Myocyte (in vitro differentiated cells): ENCODE data around the gene NYAP2. TPM values are rescaled to one million over a fixed set of nuclear protein-coding genes. Genes with fewer than 3 reads are reported as not detected.

ENCODE experiments used
- DNase-seq: peaks from one replicate; pipeline ENCODE4 v3.0.0-alpha.2; 2012; ENCODE audit warnings: low read depth
- total RNA-seq: library from RNA; depleted of rRNA; stranded (reverse); fragments of >200 nt; gene quantifications from 2 replicates; pipeline ENCODE4 v1.2.3, GENCODE V29; 2014

Gene NYAP2
- total RNA-seq, 1 donor from 2014 or later, result 0.05 TPM

DNA sequence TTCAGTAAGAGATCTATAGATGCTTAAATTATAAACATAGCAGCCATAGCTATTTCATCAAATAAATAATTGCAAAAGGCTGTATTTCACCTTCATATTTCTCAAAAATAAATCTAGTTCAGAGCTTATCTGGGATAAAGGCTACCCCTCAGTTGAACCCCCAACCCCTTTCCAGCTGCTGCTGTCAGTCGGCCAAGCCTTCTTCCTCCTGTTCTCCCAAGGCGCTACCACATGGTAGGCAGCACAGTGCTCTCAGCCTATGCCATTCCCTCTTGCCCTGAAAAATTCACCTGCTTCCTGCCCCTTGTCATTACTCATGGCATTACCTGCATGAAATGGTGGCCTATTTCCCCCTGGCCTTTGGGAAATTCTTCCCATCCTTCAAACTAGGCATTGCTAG is 136.5 kb downstream of the NYAP2 start:
- DNase-seq, result no peak

DNA sequence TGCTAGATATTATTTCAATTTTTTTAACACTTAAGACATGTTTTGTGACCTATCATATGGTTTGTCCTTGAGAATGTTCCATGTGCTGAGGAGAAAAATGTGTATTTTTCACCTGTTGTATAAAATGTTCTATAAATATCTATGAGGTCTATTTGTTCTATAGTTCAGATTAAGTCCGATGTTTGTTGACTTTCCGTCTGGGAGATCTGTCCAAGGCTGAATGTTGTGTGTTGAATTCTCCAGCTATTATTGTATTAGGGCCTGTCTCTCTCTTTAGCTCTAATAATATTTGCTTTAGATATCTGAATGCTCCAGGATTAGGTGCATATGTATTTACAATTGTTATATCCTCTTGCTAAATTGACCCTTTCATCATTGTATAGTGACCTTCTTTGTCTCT is 144.1 kb downstream of the NYAP2 start:
- no peak for DNase-seq

DNA sequence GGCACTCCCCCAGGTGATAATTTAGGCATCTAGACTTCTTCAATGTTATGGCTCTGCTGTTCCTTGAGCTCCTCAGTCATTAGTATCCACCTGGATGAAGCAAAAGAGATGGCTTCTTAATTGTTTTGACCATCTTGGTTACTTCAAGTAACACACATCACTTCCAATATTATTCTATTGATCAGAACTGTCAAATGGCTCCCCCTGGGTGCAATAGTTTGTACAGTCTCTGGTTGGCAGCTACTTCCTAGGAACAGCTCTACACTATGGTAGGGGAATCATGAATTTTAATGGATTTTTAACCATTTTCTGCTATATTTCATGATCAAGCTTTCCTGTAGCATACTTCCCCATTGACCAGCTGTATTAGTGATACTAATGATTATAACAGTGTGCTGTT is 157.0 kb downstream of the NYAP2 start:
- no peak for DNase-seq

DNA sequence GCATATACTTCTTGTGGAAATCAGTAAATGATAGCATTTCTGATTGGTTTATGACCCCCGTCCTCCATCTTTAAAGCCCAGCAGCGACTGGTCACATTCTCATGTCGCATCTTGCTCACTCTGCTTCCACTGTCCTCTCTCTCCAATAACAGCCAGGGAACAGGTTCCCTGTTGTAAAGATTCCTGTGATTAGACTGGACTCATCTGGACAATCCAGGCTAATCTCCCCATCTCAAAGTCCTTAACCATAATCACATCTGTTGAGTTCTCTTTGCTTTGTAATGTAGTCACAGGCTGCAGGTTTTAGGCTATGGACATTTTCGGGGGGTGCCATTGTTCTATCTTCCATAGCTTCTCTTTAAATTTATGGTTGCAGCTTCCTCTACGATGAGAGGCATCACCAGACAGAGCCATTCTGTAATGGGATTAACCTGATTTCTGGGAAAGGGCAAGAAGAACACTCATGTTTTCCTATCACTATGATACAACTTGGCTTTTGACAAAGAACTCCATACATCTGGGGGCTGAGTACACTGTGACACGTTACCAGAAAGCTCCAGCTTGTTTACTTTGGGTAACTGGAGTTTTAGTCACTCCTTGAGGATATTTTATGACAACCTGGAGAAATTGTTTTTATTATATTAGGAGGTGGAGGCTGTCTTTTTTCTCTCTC is 159.0 kb downstream of the NYAP2 start:
- no peak for DNase-seq

DNA sequence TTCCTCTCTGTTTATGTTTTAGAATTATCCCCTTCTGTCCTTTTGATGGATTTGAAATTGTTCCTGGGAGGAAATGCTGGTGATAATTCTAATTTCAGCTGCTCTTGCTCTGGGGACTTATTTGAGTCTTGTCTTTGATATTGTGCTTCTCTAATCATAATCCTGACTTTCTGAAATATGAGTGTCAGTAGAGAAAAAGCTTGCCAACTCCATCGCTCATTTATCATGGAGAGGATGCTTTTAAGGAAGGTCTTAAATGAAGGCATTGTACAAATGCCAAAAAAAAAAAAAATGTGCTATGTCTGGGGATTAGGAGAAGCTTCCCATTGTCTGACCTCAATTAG is 159.5 kb downstream of the NYAP2 start:
- DNase-seq, result no peak

DNA sequence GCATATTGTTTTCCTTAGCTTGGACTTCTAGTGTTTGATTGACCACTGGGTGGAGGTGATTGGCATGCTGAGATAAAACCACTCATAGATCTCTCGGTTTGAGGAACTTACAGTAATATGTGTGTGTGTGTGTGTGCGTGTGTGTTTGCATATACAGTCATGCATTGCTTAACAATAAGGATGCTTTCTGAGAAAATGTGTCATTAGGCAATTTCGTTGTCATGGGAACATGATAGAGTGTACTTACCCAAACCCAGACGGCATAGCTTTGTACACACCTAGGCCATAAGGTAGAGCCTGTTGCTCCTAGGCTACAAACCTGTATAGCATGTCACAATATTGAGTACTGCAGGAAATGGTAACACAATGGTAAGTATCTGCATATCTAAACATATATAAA is 167.3 kb downstream of the NYAP2 start:
- no peak for DNase-seq

DNA sequence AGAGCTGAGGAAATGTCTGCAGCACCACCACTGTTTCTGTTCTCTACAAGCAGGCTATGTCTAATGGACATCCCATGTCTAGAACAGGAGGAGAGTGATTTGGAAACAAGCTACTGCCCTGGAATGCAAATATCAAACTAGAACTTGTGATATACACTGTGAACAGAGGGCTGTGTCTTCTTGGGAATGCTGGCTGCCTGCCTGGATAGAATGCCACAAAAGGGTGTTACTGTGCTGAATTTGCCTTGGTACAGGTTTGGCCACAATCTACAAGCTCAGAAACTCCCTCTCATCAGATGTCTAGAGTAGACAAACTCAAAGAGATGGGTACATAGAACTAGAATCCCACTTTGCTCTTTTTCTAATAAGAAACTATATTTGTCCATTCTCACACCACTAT is 170.5 kb downstream of the NYAP2 start:
- no peak for DNase-seq

DNA sequence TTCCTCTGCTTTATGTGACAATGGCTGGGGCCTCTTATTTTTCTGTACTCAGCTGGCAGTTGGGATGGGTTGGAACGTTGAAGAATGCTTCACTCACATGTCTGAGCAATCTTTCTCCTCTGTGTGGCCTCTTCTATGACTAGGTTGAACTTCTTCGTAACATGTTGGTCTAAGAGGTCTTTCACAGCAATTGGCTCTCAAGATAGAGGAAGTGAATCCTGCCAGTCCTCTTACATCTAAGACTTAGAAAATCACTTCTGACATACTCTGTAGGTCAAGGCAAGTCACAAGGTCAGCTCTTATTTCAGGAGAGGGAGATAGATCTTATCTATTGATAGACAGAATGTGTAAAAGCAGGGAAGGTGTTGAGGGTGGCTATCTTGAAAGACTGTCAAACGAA is 174.1 kb downstream of the NYAP2 start:
- no peak for DNase-seq

DNA sequence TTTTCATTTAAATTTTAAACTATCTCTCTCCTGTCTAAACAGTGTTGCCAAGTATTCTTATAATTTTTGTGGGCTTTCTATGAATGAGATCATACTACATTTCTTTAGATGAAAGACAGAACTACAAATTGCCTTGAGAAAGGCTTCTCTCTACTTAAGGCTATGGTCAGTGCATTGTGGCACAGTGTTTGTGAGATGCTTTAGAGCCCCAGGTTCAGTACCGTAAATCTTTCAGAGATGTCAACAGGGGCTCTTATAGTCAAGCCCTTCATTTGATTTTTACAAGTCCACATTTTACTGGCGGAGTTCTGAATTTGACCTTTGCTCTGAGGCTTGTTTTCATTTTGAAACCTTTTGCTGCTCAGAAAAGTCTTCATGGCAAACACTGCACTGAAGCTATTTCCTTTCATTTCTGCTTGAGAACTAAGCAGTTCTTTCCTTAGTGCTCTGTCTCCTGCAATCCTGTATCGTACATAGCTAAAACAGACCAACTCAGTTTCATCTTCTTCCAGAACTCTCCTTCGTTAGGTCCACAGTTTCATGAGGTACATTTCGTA is 175.2 kb downstream of the NYAP2 start:
- no peak for DNase-seq

DNA sequence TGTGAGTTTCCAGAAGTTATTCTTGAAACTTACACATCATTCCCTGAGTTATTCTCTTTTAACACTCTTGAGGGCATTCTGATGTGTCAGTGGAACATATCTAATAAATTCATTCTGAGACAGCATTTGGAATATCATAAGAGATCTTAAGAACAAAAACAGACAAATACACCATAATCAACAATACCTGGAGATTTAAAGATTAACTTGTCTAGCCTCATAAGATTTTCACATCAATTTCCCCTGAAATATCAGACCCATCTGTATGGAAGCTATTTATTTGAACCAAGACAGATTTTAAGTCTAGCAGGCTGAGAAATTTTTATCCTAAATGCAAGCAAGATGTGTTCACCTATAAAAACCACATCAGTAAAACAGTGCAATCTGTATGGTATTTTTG is 181.6 kb downstream of the NYAP2 start:
- no peak for DNase-seq

DNA sequence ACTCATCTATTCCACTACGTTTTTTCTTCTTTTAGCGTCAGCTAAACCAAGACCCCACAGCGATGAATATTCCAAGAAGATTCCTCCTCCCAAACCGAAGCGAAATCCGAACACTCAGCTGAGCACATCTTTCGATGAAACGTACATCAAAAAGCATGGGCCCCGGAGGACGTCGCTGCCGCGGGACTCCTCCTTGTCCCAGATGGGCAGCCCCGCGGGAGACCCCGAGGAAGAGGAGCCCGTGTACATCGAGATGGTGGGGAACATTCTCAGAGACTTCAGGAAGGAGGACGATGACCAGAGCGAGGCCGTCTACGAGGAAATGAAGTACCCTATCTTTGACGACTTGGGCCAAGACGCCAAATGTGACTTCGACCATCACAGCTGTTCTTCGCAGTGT is 182.4 kb downstream of the NYAP2 start:
- DNase-seq, result no peak

DNA sequence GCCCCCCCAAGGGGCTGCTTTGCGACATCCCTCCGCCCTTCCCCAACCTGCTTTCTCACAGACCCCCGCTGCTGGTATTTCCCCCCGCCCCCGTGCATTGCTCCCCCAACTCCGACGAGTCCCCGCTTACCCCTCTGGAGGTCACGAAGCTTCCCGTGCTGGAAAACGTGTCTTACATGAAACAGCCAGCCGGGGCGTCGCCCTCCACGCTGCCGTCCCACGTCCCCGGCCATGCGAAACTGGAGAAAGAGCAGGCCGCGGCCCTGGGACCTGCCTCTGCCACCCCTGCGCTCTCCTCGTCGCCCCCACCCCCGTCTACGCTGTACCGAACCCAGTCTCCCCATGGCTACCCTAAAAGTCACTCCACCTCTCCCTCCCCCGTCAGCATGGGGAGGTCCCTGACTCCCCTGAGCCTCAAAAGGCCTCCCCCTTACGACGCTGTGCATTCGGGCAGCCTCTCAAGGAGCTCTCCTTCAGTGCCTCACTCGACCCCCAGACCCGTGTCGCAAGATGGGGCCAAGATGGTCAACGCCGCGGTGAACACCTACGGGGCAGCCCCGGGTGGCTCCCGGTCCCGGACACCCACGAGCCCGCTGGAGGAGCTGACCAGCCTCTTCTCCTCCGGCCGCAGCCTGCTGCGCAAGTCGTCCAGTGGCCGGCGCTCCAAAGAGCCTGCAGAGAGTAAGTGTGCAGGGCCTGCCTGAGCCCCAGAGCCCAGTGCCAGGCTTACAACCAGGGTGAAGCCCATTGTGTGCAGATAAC is 183.0 kb downstream of the NYAP2 start:
- DNase-seq, result no peak

DNA sequence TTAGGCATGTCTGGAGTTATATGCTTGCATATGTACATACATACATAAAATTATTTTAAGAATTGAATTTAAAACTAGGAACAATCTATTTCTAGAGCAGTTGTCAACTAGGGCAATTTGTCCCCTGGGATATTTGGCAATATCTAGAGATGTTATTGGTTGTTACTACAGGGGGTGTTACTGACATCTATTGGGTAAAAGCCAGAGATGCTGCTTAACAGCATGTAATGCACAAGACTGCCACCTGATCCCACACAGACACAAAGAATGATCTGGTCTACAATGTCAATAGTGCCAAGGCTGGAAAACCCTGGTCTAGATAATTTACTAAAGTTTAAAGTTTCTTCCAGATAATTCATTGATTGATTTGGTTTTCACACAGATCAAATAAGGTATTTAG is 185.3 kb downstream of the NYAP2 start:
- DNase-seq, result no peak

DNA sequence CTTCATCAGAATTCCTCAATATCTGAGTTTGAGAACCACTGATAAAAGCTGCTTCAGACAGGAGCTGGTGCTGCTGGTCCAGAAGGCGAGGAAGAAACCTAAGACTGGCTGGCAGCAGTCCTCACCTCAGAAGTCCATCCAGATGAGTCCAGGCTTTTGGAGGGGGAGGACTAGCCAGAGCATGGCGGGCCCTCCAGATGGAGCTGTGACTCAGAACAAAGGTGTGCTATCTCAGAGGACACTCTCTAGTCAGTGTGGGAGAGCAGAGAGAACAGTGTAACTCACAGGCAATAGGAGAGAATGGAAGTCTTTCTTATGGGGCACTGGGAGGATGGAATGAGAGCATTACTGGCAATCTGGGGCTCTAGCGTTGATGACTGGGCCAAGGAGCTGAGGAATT is 191.4 kb downstream of the NYAP2 start:
- DNase-seq, result no peak

DNA sequence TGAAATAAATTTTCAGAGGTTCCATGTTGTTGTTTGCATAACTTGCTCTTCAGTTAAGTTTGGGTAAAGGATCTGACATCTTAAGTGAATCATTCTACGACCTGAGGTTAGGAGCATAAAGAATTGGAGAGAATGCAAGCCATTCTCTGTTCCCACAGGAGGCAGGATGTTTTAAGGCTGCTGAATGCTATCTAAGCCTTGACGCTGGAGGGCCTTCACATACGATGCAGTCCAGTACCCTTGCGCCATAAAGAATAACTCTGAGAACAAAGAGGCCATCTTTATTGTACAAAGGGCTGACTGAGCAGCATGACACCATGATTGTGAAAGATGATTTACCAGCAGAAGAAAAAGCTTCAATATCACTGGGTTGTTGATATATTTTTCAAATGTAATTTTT is 198.4 kb downstream of the NYAP2 start:
- no peak for DNase-seq

DNA sequence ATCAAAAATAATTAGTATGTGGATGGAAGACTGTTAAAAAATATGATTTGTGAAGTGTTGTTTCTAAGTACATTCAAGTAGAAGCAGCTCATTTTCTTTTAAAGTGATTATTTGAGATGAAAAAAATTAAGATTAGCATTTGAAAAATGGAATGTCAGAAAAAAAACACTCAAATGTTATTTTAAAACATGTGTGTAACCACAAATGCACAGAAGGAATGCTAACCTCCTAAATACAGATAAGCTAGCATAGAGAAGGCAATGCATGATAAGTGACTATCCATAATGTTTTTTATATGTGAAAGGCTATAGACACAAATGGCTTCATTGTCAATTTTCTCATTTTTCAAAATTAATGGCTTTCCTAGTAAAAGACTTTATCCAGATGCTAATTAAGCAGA is 198.9 kb downstream of the NYAP2 start:
- no peak for DNase-seq

DNA sequence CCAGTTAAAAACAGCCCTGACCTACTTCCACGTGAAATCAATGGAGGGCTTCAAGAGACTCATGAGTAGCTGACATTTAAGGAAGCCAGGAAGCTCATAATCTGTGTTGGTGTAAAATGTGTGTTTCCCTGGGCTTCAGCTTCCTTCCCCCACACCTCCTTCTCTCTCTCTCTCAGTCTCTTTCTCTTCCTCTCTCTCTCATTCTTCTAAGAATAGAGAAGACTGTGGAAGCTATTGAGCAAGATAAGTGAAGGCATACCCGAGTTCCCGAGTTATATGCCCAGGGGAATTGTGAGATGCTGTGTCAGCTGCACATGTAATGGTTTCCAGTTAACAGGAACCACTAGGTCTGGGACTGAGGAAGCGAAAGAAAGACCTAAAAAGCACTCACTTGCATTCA is 199.4 kb downstream of the NYAP2 start:
- peak; percentile 36 for DNase-seq

DNA sequence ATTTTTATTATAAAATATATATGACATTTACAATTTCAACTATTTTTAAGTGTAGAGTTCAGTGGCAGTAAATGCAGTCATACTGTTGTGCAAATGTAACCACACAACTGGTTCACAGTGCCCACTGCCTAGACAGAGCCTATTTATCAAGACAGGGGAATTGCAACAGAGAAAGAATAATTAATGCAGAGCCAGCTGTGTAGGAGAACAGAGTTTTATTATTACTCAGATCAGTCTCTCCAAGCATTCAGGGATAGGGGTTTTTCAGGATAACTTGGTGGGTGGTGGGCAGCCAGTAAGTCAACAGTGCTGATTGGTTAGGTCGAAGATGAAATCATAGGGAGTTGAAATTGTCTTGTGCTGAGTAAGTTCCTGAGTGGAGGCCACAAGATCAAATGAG is 200.3 kb downstream of the NYAP2 start:
- DNase-seq, result no peak

DNA sequence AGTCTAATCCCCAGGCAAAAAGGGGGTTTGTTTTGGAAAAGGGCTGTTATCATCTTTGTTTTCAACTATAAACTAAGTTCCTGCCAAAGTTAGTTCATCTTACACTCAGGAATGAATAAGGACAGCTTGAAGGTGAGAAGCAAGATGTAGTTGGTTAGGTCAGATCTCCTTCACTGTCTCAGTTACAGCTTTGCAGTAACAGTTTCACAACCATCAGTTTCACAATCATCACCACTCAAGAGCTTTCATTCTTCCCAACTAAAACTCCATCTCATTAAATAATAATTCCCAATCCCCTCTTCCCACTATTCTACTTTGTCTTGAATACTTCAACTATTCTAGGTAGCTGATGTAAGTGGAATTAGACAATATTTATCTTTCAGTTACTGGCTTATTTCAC is 200.9 kb downstream of the NYAP2 start:
- no peak for DNase-seq

DNA sequence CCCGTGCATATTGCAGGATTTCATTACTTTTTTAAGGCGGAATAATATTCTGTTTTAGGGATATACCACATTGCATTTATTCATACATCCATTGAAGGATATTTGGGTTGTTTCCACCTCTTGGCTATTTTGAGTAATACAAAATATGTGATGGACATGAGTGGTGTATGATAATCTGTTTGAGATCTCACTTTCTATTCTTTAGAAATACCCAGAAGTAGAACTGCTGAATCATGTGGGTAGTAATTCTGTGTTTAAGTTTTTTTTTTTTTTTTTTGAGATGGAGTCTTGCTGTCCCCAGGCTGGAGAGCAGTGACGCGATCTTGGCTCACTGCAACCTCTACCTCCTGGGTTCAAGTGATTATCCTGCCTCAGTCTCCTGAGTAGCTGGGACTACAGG is 201.4 kb downstream of the NYAP2 start:
- no peak for DNase-seq

DNA sequence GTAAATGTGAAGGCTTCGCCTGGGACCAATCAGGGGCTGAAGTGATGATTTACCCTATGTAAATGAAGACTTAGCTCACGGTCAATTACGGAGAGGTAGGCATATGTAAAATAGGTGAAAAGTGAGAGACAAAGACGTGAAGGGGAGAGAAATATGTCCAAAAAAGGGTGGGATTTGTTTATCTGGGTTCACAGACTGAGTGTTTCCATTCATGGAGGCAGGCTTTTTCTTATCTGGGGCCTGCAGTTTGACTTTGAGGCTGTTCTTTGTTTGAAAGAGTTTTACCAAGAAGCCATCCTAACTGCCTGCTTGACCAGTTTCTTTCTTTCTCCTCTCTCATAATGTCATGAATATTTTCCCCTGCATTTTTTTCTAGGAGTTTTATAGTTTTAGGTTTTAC is 202.7 kb downstream of the NYAP2 start:
- DNase-seq, result no peak

DNA sequence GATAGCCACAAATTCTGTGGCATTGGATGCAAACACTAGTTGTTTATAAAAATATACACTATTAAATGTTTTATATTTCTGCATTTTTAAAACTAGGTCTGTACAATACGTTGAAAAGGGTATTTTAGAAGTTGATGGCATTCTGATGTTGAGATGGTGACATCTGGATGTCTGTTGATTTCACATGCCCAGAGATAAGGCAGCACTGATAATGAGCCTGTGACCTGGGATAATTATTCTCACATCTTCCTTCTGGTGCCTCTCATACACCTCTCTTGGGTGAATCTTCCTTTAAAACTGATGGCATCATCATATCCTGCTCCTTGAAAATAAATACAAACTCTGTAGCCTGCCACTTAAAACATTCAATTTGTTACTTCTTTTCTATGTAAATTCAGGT is 208.6 kb downstream of the NYAP2 start:
- no peak for DNase-seq

DNA sequence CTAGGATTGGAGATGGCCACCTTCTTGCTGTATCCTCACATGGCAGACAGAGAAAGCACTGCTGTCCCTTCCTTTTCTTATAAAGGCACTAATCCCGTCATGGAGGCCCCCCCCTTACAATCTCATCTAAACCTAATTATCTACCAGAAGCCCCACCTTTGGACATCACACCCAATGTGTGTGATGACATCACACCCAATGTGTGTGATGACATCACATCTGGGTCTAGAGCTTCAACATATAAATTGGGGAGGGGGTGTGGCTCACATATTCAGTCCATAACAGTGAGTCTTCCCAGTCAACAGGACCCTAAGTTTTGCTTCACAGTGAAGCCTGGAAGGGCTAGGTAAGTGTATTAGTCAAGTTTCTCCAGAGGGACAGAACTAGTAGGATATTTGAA is 213.1 kb downstream of the NYAP2 start:
- DNase-seq, result no peak
